Measurements from ENCODE around the gene CNTNAP5. TPM values are rescaled to one million over a fixed set of nuclear protein-coding genes. Genes with fewer than 3 reads are reported as not detected.

CNTNAP5 gene
- total RNA-seq, 1 experiment from 2014 or later: not detected

DNA sequence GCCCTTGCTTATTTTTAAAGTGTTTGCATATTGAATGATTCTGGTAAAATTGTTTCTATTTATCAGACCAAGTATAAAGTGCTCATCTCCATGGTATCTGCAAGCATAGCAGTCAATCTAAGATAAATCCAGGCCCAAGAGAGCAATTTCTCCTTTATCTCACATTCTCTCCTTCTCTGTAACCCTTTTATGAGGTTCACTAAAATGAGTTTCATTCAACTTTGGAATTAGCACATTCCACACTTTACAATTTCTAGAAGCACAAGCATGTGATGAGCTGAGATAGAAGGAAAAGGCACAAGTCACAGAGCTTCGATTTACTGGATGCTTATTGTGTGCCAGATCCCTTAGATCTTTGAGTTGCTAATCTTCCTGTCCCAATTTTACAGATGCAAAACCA is 97.3 kb downstream of the CNTNAP5 start:
- CTCF ChIA-PET: no interaction called here
- intact Hi-C loops (cut with micrococcal nuclease; ENCODE audit: unreplicated experiment): no loop called here
- no peak overlapping the region for H3K27ac Mint-ChIP-seq (ENCODE audit: unreplicated experiment)

DNA sequence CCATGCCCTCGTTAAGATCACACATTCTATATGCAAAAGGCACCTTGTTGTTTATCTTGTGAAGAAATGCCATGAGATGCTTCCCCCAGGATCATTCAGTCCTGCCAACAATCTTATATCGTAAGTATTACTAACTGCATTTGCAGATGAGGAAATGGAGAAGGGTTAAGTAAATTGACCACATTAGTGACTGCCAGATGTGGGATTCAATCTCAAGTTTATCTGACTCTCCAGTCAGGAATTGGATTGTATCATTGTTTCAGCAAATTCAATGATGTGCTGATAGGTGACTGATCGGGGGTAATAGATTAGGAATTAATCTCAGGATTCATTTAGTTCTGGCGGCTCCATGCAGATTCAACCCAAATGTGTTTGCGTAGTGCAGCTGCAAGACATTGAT is 106.2 kb downstream of the CNTNAP5 start:
- TF ChIP-seq, protein P1, sequence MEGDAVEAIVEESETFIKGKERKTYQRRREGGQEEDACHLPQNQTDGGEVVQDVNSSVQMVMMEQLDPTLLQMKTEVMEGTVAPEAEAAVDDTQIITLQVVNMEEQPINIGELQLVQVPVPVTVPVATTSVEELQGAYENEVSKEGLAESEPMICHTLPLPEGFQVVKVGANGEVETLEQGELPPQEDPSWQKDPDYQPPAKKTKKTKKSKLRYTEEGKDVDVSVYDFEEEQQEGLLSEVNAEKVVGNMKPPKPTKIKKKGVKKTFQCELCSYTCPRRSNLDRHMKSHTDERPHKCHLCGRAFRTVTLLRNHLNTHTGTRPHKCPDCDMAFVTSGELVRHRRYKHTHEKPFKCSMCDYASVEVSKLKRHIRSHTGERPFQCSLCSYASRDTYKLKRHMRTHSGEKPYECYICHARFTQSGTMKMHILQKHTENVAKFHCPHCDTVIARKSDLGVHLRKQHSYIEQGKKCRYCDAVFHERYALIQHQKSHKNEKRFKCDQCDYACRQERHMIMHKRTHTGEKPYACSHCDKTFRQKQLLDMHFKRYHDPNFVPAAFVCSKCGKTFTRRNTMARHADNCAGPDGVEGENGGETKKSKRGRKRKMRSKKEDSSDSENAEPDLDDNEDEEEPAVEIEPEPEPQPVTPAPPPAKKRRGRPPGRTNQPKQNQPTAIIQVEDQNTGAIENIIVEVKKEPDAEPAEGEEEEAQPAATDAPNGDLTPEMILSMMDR (IDR thresholded peaks at IDR 0.05; ENCODE audit: unreplicated experiment): no peak
- no peaks in the 10 kb centered on the region for H3K27me3 Mint-ChIP-seq (ENCODE audit: unreplicated experiment)
- no peak overlapping the region for H3K27ac Mint-ChIP-seq (ENCODE audit: unreplicated experiment)
- no peak overlapping the region for H3K4me3 Mint-ChIP-seq (ENCODE audit: low read depth, unreplicated experiment)
- intact Hi-C loops (cut with micrococcal nuclease; ENCODE audit: unreplicated experiment): no loop called here
- no peak for DNase-seq
- H3K9me3 Mint-ChIP-seq (ENCODE audit: low read depth, unreplicated experiment): peaks cover 5% of the 10 kb centered on the region
- no peaks in the 10 kb centered on the region for H3K4me1 Mint-ChIP-seq (ENCODE audit: low read depth, unreplicated experiment)
- CTCF ChIA-PET: no interaction called here
- no TSS peak for BruUV-seq (replicated peaks)
- H3K36me3 Mint-ChIP-seq (ENCODE audit: insufficient read depth, unreplicated experiment): no peaks in the 10 kb centered on the region

More for the DNA sequence above, 97.3 kb downstream of the CNTNAP5 start:
- Mint-ChIP-seq H3K36me3 (ENCODE audit: insufficient read depth, unreplicated experiment) (no peaks in the 10 kb centered on the region), H3K9me3 (ENCODE audit: low read depth, unreplicated experiment) (peaks cover 18% of the 10 kb centered on the region), H3K27me3 (ENCODE audit: unreplicated experiment) (no peaks in the 10 kb centered on the region), H3K4me1 (ENCODE audit: low read depth, unreplicated experiment) (no peaks in the 10 kb centered on the region), H3K4me3 (ENCODE audit: low read depth, unreplicated experiment) (no peak overlapping the region)
- no peak for DNase-seq
- TF ChIP-seq, protein P1 (IDR thresholded peaks at IDR 0.05; ENCODE audit: unreplicated experiment): no peak
- no TSS peak for BruUV-seq (replicated peaks)

DNA sequence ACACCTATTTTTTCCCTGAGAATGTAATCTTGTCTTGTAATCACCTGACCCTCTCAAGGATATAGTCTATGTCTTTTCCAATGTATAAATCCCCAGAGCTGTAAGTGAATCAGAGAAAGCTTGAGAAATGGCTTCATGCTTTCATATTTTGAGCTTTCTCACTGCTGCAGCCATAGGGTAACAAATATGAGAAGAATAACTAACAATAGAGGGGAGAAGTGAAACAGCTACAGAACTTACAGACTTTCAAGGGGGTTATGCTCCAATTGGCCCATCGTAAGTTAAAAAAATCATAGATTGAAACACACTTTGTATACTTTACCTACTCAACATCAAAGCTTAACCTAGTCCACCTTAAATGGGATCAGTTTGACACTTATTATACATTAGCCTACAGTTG is 111.0 kb downstream of the CNTNAP5 start:
- CTCF ChIA-PET: no interaction called here
- Mint-ChIP-seq H3K27me3 (ENCODE audit: unreplicated experiment) (no peaks in the 10 kb centered on the region), H3K9me3 (ENCODE audit: low read depth, unreplicated experiment) (peaks cover 7% of the 10 kb centered on the region), H3K4me3 (ENCODE audit: low read depth, unreplicated experiment) (no peak overlapping the region), H3K27ac (ENCODE audit: unreplicated experiment) (no peak overlapping the region), H3K4me1 (ENCODE audit: low read depth, unreplicated experiment) (no peaks in the 10 kb centered on the region), H3K36me3 (ENCODE audit: insufficient read depth, unreplicated experiment) (no peaks in the 10 kb centered on the region)
- intact Hi-C loops (cut with micrococcal nuclease; ENCODE audit: unreplicated experiment): no loop called here
- TF ChIP-seq, protein P1 (IDR thresholded peaks at IDR 0.05; ENCODE audit: unreplicated experiment): no peak
- no TSS peak for BruUV-seq (replicated peaks)
- DNase-seq: no peak

DNA sequence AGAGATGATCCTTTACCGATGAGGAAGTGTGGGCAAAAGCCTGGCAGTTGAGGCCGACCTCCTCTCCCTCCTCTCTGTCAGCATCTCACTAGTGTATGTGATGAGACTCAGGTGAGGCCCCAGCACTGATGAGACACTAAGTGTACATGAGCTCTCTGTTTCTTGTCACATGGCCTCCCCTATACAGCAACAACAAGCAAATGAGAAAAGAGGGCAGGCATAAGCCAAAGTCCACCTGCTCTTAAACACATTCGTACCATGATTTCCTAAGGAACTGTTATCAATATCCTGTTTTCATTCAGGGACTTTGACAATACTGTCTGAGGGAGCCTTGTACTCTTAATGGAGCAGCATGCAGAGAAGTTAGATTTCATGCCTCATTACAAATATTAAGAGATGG is 113.0 kb downstream of the CNTNAP5 start:
- no peak for DNase-seq
- TF ChIP-seq, protein P1 (IDR thresholded peaks at IDR 0.05; ENCODE audit: unreplicated experiment): no peak
- no peaks in the 10 kb centered on the region for H3K36me3 Mint-ChIP-seq (ENCODE audit: insufficient read depth, unreplicated experiment)
- no peaks in the 10 kb centered on the region for H3K27me3 Mint-ChIP-seq (ENCODE audit: unreplicated experiment)
- CTCF ChIA-PET: no interaction called here
- no TSS peak for BruUV-seq (replicated peaks)
- H3K9me3 Mint-ChIP-seq (ENCODE audit: low read depth, unreplicated experiment): peaks cover 7% of the 10 kb centered on the region
- no peaks in the 10 kb centered on the region for H3K4me1 Mint-ChIP-seq (ENCODE audit: low read depth, unreplicated experiment)
- intact Hi-C loops (cut with micrococcal nuclease; ENCODE audit: unreplicated experiment): no loop called here
- H3K27ac Mint-ChIP-seq (ENCODE audit: unreplicated experiment): no peak overlapping the region
- no peak overlapping the region for H3K4me3 Mint-ChIP-seq (ENCODE audit: low read depth, unreplicated experiment)
